Measurements from ENCODE around the gene CLDN14.

DNA sequence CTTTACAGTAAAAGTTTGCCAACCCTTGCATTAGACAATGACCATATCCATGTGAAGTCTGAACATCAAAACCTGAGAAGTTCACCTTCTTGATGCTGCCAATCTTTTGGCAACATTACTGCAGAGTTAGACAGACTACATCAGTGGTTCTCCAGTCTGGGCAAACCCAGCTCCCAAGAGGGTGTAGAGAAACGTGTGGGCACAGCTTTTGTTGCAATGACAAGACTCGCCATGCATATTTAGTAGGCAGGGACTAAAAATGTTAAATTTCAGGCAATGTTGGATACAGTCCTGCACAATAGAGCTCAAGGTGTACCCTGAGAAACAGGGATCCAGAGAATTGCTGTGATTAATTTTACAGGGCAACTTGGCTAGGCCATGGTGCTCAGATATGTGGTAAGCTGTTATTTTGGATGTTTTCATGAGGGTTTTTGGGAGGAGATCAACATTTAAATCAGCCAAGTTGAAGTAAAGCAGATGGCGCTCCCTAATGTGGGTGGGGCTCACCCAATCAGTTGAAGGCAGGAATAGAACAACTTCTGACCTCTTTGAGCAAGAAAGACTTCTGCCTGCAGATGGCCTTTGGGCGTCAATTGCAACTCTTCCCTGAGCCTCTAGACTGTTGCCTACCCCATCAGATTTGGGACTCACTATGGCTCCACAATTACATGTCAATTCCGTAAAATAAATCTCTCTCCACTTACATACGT, 37.6 kb upstream of the CLDN14 start:
- TF ChIP-seq CTCF (IDR thresholded peaks at IDR 0.05 in 8 of 11, conservative IDR thresholded peaks at IDR 0.05 in 3 of 11) (no peak), POLR2A (IDR thresholded peaks at IDR 0.05) (no peak), POLR2AphosphoS5 (IDR thresholded peaks at IDR 0.05) (no peak)
